Natural killer cell (primary cell): ENCODE data around the gene PCDHGA2. TPM values are rescaled to one million over a fixed set of nuclear protein-coding genes. Genes with fewer than 3 reads are reported as not detected.
"Not testable (repeated sequence)": the region's sequence is repeated elsewhere in the genome, so short reads cannot be mapped to it uniquely, and the experiment has no call there.

Source experiments
- ATAC-seq, 3 donors: fragments of 150-1000 bp in 2 of 3; fragments of 200-7000 bp in 1 of 3; cut with Tn5 transposase; 1 replicate in 1 of 3; 2 replicates in 2 of 3; pipeline ENCODE4 v1.10.0; 2021; ENCODE audit warnings: mild to moderate bottlenecking in 2 of 3, moderate library complexity in 2 of 3
- DNase-seq, 2 donors: peaks; one replicate each; pipeline versions ENCODE4 v3.0.0 to v3.0.0-alpha.2; 2013 to 2021; ENCODE audit warnings: mixed read lengths in 1 of 2
- H3K27ac ChIP-seq: one replicate; pipeline ENCODE4 v1.5.1; 2013; ENCODE audit warnings: mild to moderate bottlenecking, low read length
- H3K27me3 ChIP-seq: one replicate; pipeline ENCODE4 v1.6.1; 2013; ENCODE audit warnings: low read length; ENCODE audit not compliant: control insufficient read depth, insufficient read depth
- H3K36me3 ChIP-seq: one replicate; pipeline ENCODE4 v1.6.1; 2013; ENCODE audit warnings: low read length; ENCODE audit not compliant: control insufficient read depth, insufficient read depth
- H3K4me1 ChIP-seq: one replicate; pipeline ENCODE4 v1.6.1; 2013; ENCODE audit warnings: low read length; ENCODE audit not compliant: control insufficient read depth, insufficient read depth
- H3K4me3 ChIP-seq: one replicate; pipeline ENCODE4 v1.5.1; 2013; ENCODE audit warnings: low read length
- H3K9me3 ChIP-seq: one replicate; pipeline ENCODE4 v1.6.1; 2013; ENCODE audit warnings: low read length; ENCODE audit not compliant: control insufficient read depth, insufficient read depth
- H3K27ac Mint-ChIP-seq, 2 donors: one replicate each; pipeline ENCODE4 v1.8.0; 2022; ENCODE audit warnings: mild to moderate bottlenecking in 2 of 2, mixed read lengths in 2 of 2, moderate library complexity in 1 of 2
- H3K27me3 Mint-ChIP-seq, 2 donors: one replicate each; pipeline ENCODE4 v1.8.0; 2022; ENCODE audit warnings: low read depth in 2 of 2, mixed read lengths in 2 of 2
- H3K36me3 Mint-ChIP-seq: one replicate; pipeline ENCODE4 v1.8.0; 2022; ENCODE audit warnings: mixed read lengths
- H3K4me1 Mint-ChIP-seq, 2 donors: one replicate each; pipeline ENCODE4 v1.8.0; 2022; ENCODE audit warnings: mixed read lengths in 2 of 2
- H3K4me3 Mint-ChIP-seq: one replicate; pipeline ENCODE4 v1.8.0; 2022; ENCODE audit warnings: mild to moderate bottlenecking, moderate library complexity, mixed read lengths
- H3K9me3 Mint-ChIP-seq, 2 donors: one replicate each; pipeline ENCODE4 v1.8.0; 2022; ENCODE audit warnings: mixed read lengths in 2 of 2
- CTCF ChIP-seq: fragments of 200-600 bp; IDR thresholded peaks from one replicate; pipeline ENCODE4 v1.8.0; 2022; ENCODE audit warnings: antibody characterized with exemption
- WGBS: methylation state at CpG from one replicate; pipeline ENCODE4 v1.1.7; 2013; ENCODE audit warnings: missing lambda C conversion rate; ENCODE audit not compliant: insufficient coverage; 5-methylcytosine and 5-hydroxymethylcytosine counted together
- intact Hi-C: fragments of 100-400 bp; cut with micrococcal nuclease; formaldehyde crosslinking; loops from one replicate; pipeline ENCODE4 v1.14.2; 2022
- total RNA-seq, 4 donors: library from RNA; stranded (reverse); fragments of 120-200 nt in 1 of 4; gene quantifications; one replicate each; pipeline versions ENCODE4 v1.2.3 to v1.2.4, GENCODE V29; 2013 to 2022

Gene PCDHGA2
- total RNA-seq, 3 donors from 2014 or later (not counting 1 experiment from before 2014, with no cell fraction given) = not detected

GRCh38 chr5:141326088-141326854 is 12.3 kb upstream of the PCDHGA2 start:
- ATAC-seq = peak; percentile 64 to 94 (median 85)
- DNase-seq = peak; percentile 52 to 81
- Mint-ChIP-seq H3K27me3 (peaks cover 35 to 60% of the 10 kb centered on the region in 2 donors), H3K4me3 (peak overlapping the region; percentile 92), H3K36me3 (peaks cover 18% of the 10 kb centered on the region), H3K4me1 (peaks cover 7 to 8% of the 10 kb centered on the region in 2 donors), H3K9me3 (no peaks in the 10 kb centered on the region), H3K27ac (peak overlapping the region in 1 of 2 donors; percentile 92)
- intact Hi-C loops = loop anchor here (1.0 to 5.0 kb wide), 2 partner anchors 186 to 198 kb away; no protein-coding TSS in a partner anchor
- peaks cover 3% of the 10 kb centered on the region for H3K9me3 ChIP-seq
- H3K36me3 ChIP-seq = no peaks in the 10 kb centered on the region
- WGBS = 19% methylated on average over 26 of the region's 27 CpGs
- H3K27me3 ChIP-seq = peaks cover 15% of the 10 kb centered on the region
- H3K27ac ChIP-seq = peak overlapping the region; percentile 22
- H3K4me3 ChIP-seq = peak overlapping the region; percentile 32
- peaks cover 8% of the 10 kb centered on the region for H3K4me1 ChIP-seq
- peak; percentile 67 for TF ChIP-seq CTCF

- peaks cover 46 to 79% of the 10 kb centered on the region in 2 donors for H3K27me3 Mint-ChIP-seq
- intact Hi-C loops = loop anchor here (5.0 kb wide), 1 partner anchor 184 kb away; no protein-coding TSS in a partner anchor
- Histone ChIP-seq H3K9me3 (peaks cover 13% of the 10 kb centered on the region), H3K27me3 (peaks cover 29% of the 10 kb centered on the region), H3K4me1 (peaks cover 5% of the 10 kb centered on the region), H3K36me3 (no peaks in the 10 kb centered on the region), H3K4me3 (no peak overlapping the region), H3K27ac (no peak overlapping the region)
- H3K36me3 Mint-ChIP-seq = peaks cover 6% of the 10 kb centered on the region
- TF ChIP-seq CTCF = no peak
- 77% methylated on average over 8 of the region's 8 CpGs for WGBS
- no peak overlapping the region for H3K27ac Mint-ChIP-seq
- H3K4me1 Mint-ChIP-seq = peaks cover 7 to 8% of the 10 kb centered on the region in 2 donors
- H3K9me3 Mint-ChIP-seq = no peaks in the 10 kb centered on the region
- DNase-seq (no peak), ATAC-seq (no peak)
- H3K4me3 Mint-ChIP-seq = no peak overlapping the region
Measured at GRCh38 chr5:141328231-141328630, 10.3 kb upstream of the PCDHGA2 start.

- Mint-ChIP-seq H3K4me3 (no peak within 1 kb of the TSS), H3K4me1 (peaks cover 7 to 8% of the 10 kb centered on the region in 2 donors), H3K27ac (no peak within 1 kb of the TSS), H3K9me3 (peaks cover 0 to 2% of the 10 kb centered on the region in 2 donors), H3K36me3 (peaks cover 18% of the 10 kb centered on the region), H3K27me3 (peaks cover 58 to 94% of the 10 kb centered on the region in 2 donors)
- 34% methylated on average over 21 of the region's 21 CpGs for WGBS
- no peak within 1 kb of the TSS for H3K27ac ChIP-seq
- no peaks in the 10 kb centered on the region for H3K36me3 ChIP-seq
- intact Hi-C loops = no loop called here
- peak; percentile 58 for TF ChIP-seq CTCF
- H3K4me3 ChIP-seq = no peak within 1 kb of the TSS
- peaks cover 5% of the 10 kb centered on the region for H3K4me1 ChIP-seq
- DNase-seq (peak in 1 of 2 donors; percentile 55), ATAC-seq (peak; percentile 58 to 71 (median 63))
- peaks cover 37% of the 10 kb centered on the region for H3K27me3 ChIP-seq
- peaks cover 16% of the 10 kb centered on the region for H3K9me3 ChIP-seq
Measured at GRCh38 chr5:141330299-141331080, 8.1 kb upstream of the PCDHGA2 start, which contains the start of gene PCDHGA1. PCDHGA1 (plus strand) TSS chr5:141330514.

- 54% methylated on average over 37 of the region's 39 CpGs for WGBS
- H3K36me3 ChIP-seq, H3K4me3 ChIP-seq, H3K4me1 ChIP-seq, H3K9me3 Mint-ChIP-seq, ATAC-seq, H3K27ac Mint-ChIP-seq, H3K4me3 Mint-ChIP-seq, DNase-seq, H3K4me1 Mint-ChIP-seq, H3K27ac ChIP-seq, intact Hi-C loops: not testable (repeated sequence)
- Mint-ChIP-seq H3K36me3 (peaks cover 38% of the 10 kb centered on the region), H3K27me3 (peaks cover 63 to 98% of the 10 kb centered on the region in 2 donors)
- Histone ChIP-seq H3K27me3 (peaks cover 52% of the 10 kb centered on the region), H3K9me3 (peaks cover 16% of the 10 kb centered on the region)
Measured at GRCh38 chr5:141332571-141332970, 6.0 kb upstream of the PCDHGA2 start.

- WGBS = 73% methylated on average over 41 of the region's 45 CpGs
- ATAC-seq, H3K4me3 ChIP-seq, H3K4me1 Mint-ChIP-seq, intact Hi-C loops, H3K36me3 ChIP-seq, H3K4me3 Mint-ChIP-seq, H3K27ac Mint-ChIP-seq, H3K4me1 ChIP-seq, H3K9me3 Mint-ChIP-seq, DNase-seq, H3K27ac ChIP-seq: not testable (repeated sequence)
- peaks cover 53% of the 10 kb centered on the region for H3K36me3 Mint-ChIP-seq
- peaks cover 60 to 92% of the 10 kb centered on the region in 2 donors for H3K27me3 Mint-ChIP-seq
- peaks cover 61% of the 10 kb centered on the region for H3K27me3 ChIP-seq
- peaks cover 33% of the 10 kb centered on the region for H3K9me3 ChIP-seq
Measured at GRCh38 chr5:141340781-141341354, 2.3 kb downstream of the PCDHGA2 start.
